ENCODE measurements around the gene TGFBI.
A peak's percentile ranks its signal among the peaks of the same experiment; 100 is the strongest.

The TGFBI gene

GRCh38 chr5:136051486-136052220, 22.9 kb downstream of the TGFBI start:
- no peak for DNase-seq

- DNase-seq: no peak
Observed at GRCh38 chr5:136052692-136053335, 24.0 kb downstream of the TGFBI start.

- no peak for DNase-seq
Observed at GRCh38 chr5:136053336-136054141, 24.8 kb downstream of the TGFBI start.

GRCh38 chr5:136054142-136055019, 25.6 kb downstream of the TGFBI start:
- DNase-seq: no peak

- DNase-seq: no peak
Observed at GRCh38 chr5:136055612-136056309, 27.0 kb downstream of the TGFBI start.

GRCh38 chr5:136056336-136056735, 27.5 kb downstream of the TGFBI start:
- DNase-seq: no peak

- DNase-seq: no peak
Observed at GRCh38 chr5:136056771-136057335, 28.1 kb downstream of the TGFBI start.

GRCh38 chr5:136057401-136058038, 28.7 kb downstream of the TGFBI start:
- no peak for DNase-seq

GRCh38 chr5:136058039-136058971, 29.5 kb downstream of the TGFBI start:
- no peak for DNase-seq

GRCh38 chr5:136058972-136059354, 30.2 kb downstream of the TGFBI start:
- DNase-seq: no peak

- DNase-seq: no peak
Observed at GRCh38 chr5:136060963-136061362, 32.2 kb downstream of the TGFBI start.

- no peak for DNase-seq
Observed at GRCh38 chr5:136061630-136062365, 33.0 kb downstream of the TGFBI start.

GRCh38 chr5:136062366-136063274, 33.8 kb downstream of the TGFBI start:
- DNase-seq: peak; percentile 45

GRCh38 chr5:136063778-136064465, 35.1 kb downstream of the TGFBI start:
- DNase-seq: no peak

- no peak for DNase-seq
Observed at GRCh38 chr5:136064510-136064909, 35.7 kb downstream of the TGFBI start.

GRCh38 chr5:136065588-136065987, 36.8 kb downstream of the TGFBI start:
- DNase-seq: no peak

GRCh38 chr5:136066661-136067271, 38.0 kb downstream of the TGFBI start:
- no peak for DNase-seq

All from NCI-H2171 treated with DMSO at 0.1 percent for 48 hours (cell line).